ENCODE data around the gene ENPP1. TPM values are rescaled to one million over a fixed set of nuclear protein-coding genes. Genes with fewer than 3 reads are reported as not detected.

Gene ENPP1
- total and polyA plus RNA-seq, 2 experiments from 2014 or later = 0.84 to 3.1 TPM

GRCh38 chr6:131828080-131828479 is 20.3 kb downstream of the ENPP1 start:
- peaks cover 8% of the 10 kb centered on the region for H3K4me1 ChIP-seq (ENCODE audit: low read depth)
- no peaks in the 10 kb centered on the region for H3K36me3 ChIP-seq
- H3K27ac ChIP-seq = no peak overlapping the region
- no peaks in the 10 kb centered on the region for H3K27me3 ChIP-seq
- TF ChIP-seq, protein P1, sequence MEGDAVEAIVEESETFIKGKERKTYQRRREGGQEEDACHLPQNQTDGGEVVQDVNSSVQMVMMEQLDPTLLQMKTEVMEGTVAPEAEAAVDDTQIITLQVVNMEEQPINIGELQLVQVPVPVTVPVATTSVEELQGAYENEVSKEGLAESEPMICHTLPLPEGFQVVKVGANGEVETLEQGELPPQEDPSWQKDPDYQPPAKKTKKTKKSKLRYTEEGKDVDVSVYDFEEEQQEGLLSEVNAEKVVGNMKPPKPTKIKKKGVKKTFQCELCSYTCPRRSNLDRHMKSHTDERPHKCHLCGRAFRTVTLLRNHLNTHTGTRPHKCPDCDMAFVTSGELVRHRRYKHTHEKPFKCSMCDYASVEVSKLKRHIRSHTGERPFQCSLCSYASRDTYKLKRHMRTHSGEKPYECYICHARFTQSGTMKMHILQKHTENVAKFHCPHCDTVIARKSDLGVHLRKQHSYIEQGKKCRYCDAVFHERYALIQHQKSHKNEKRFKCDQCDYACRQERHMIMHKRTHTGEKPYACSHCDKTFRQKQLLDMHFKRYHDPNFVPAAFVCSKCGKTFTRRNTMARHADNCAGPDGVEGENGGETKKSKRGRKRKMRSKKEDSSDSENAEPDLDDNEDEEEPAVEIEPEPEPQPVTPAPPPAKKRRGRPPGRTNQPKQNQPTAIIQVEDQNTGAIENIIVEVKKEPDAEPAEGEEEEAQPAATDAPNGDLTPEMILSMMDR (IDR thresholded peaks at IDR 0.05; ENCODE audit: low read depth, low read length) = no peak
- H3K9me3 ChIP-seq (ENCODE audit: low read depth) = no peaks in the 10 kb centered on the region
- DNase-seq (ENCODE audit: low read depth in 1 of 2, low spot score in 1 of 2) = no peak
- H3K4me3 ChIP-seq = no peak overlapping the region

- TF ChIP-seq, protein P1 (IDR thresholded peaks at IDR 0.05; ENCODE audit: low read depth, low read length) = no peak
- Histone ChIP-seq H3K4me1 (ENCODE audit: low read depth) (peaks cover 8% of the 10 kb centered on the region), H3K9me3 (ENCODE audit: low read depth) (no peaks in the 10 kb centered on the region), H3K4me3 (no peak overlapping the region), H3K27ac (no peak overlapping the region), H3K27me3 (no peaks in the 10 kb centered on the region), H3K36me3 (no peaks in the 10 kb centered on the region)
- no peak for DNase-seq (ENCODE audit: low read depth in 1 of 2, low spot score in 1 of 2)
Observed at GRCh38 chr6:131828951-131829350, 21.1 kb downstream of the ENPP1 start.

- Histone ChIP-seq H3K36me3 (no peaks in the 10 kb centered on the region), H3K9me3 (ENCODE audit: low read depth) (no peaks in the 10 kb centered on the region), H3K27me3 (no peaks in the 10 kb centered on the region), H3K27ac (no peak overlapping the region), H3K4me3 (no peak overlapping the region), H3K4me1 (ENCODE audit: low read depth) (peaks cover 8% of the 10 kb centered on the region)
- DNase-seq (ENCODE audit: low read depth in 1 of 2, low spot score in 1 of 2) = peak in 1 of 2 donors; percentile 18
- TF ChIP-seq, protein P1 (IDR thresholded peaks at IDR 0.05; ENCODE audit: low read depth, low read length) = no peak
Observed at GRCh38 chr6:131831392-131831791, 23.6 kb downstream of the ENPP1 start.

DNA sequence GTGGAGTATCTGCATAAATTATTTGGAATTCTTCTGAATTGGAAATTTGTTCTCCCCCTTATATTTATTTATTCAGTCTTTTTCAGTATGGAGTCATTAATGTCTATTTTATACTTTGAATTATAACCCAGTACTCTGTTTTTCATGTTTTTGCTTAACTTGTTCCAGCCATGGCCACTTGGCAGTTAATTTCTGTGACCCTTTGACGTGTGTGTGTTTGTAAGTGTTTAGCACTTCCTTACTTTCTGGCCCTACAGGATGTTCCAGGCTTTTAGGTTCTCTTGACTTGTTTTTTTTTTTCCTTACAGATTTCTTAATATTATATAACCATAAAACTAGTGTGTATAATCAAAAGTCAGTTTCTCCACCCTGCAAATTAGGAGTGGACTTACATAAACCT is 24.1 kb downstream of the ENPP1 start:
- no peak overlapping the region for H3K4me3 ChIP-seq
- no peaks in the 10 kb centered on the region for H3K36me3 ChIP-seq
- no peaks in the 10 kb centered on the region for H3K9me3 ChIP-seq (ENCODE audit: low read depth)
- no peak overlapping the region for H3K27ac ChIP-seq
- TF ChIP-seq, protein P1 (IDR thresholded peaks at IDR 0.05; ENCODE audit: low read depth, low read length) = no peak
- no peaks in the 10 kb centered on the region for H3K27me3 ChIP-seq
- H3K4me1 ChIP-seq (ENCODE audit: low read depth) = peaks cover 8% of the 10 kb centered on the region
- no peak for DNase-seq (ENCODE audit: low read depth in 1 of 2, low spot score in 1 of 2)

- Histone ChIP-seq H3K4me1 (ENCODE audit: low read depth) (peaks cover 8% of the 10 kb centered on the region), H3K36me3 (no peaks in the 10 kb centered on the region), H3K9me3 (ENCODE audit: low read depth) (no peaks in the 10 kb centered on the region), H3K27me3 (no peaks in the 10 kb centered on the region), H3K27ac (no peak overlapping the region), H3K4me3 (no peak overlapping the region)
- DNase-seq (ENCODE audit: low read depth in 1 of 2, low spot score in 1 of 2) = no peak
- TF ChIP-seq, protein P1 (IDR thresholded peaks at IDR 0.05; ENCODE audit: low read depth, low read length) = no peak
Observed at GRCh38 chr6:131832363-131832762, 24.5 kb downstream of the ENPP1 start.

GRCh38 chr6:131838051-131838450 is 30.2 kb downstream of the ENPP1 start:
- no peaks in the 10 kb centered on the region for H3K9me3 ChIP-seq (ENCODE audit: low read depth)
- TF ChIP-seq, protein P1 (IDR thresholded peaks at IDR 0.05; ENCODE audit: low read depth, low read length) = no peak
- no peak overlapping the region for H3K27ac ChIP-seq
- H3K36me3 ChIP-seq = no peaks in the 10 kb centered on the region
- H3K27me3 ChIP-seq = no peaks in the 10 kb centered on the region
- no peak for DNase-seq (ENCODE audit: low read depth in 1 of 2, low spot score in 1 of 2)
- no peak overlapping the region for H3K4me3 ChIP-seq
- no peaks in the 10 kb centered on the region for H3K4me1 ChIP-seq (ENCODE audit: low read depth)

Data from cardiac muscle cell (in vitro differentiated cells and primary cell).